Erythroblast (primary cell): ENCODE measurements around the gene ZNF687.

ENCODE experiments used
- GATA1 ChIP-seq: IDR thresholded peaks from 2 replicates; pipeline ENCODE4 v1.6.1; 2011; ENCODE audit warnings: low read depth, mild to moderate bottlenecking, control low read depth, low read length, moderate library complexity
- POLR2A ChIP-seq: IDR thresholded peaks from 2 replicates; pipeline ENCODE4 v1.6.1; 2011; ENCODE audit warnings: mild to moderate bottlenecking, low read length

- no peak for TF ChIP-seq POLR2A
- no peak for TF ChIP-seq GATA1
Measured at GRCh38 chr1:151286619-151287340, 4.7 kb downstream of the ZNF687 start.
